GM12878 (cell line): ENCODE results near the gene ODF2L.

ENCODE experiments used
- DPF2 ChIP-seq: fragments of 450-650 bp; IDR thresholded peaks from 2 replicates; pipeline ENCODE4 v1.6.1; 2017; ENCODE audit warnings: mild to moderate bottlenecking
- JUNB ChIP-seq: IDR thresholded peaks from 2 replicates; pipeline ENCODE4 v1.6.1; 2016; ENCODE audit warnings: antibody characterized with exemption, mild to moderate bottlenecking
- MXI1 ChIP-seq: fragments of 150-350 bp; IDR thresholded peaks from 2 replicates; pipeline ENCODE4 v1.6.1; 2011; ENCODE audit warnings: low read depth, mild to moderate bottlenecking, inconsistent platforms, low read length, improper control_type of control experiment
- POLR2A ChIP-seq: IDR thresholded peaks from 2 replicates; pipeline ENCODE4 v1.6.1; 2011; ENCODE audit warnings: low read depth, mild to moderate bottlenecking, low read length
- POLR2AphosphoS5 ChIP-seq: IDR thresholded peaks from 2 replicates; pipeline ENCODE4 v1.6.1; 2011; ENCODE audit warnings: mild to moderate bottlenecking, low read length, inconsistent platforms
- SIN3A ChIP-seq: IDR thresholded peaks from 2 replicates; pipeline ENCODE4 v1.6.1; 2012; ENCODE audit warnings: low read depth, low read length, improper control_type of control experiment
- SMC3 ChIP-seq: IDR thresholded peaks from 2 replicates; pipeline ENCODE4 v1.6.1; 2011; ENCODE audit warnings: low read length, improper control_type of control experiment, borderline replicate concordance
- TF ChIP-seq, protein P1 (sequence below): fragments of 450-650 bp; IDR thresholded peaks from 2 replicates; pipeline ENCODE4 v1.6.1; 2017; ENCODE audit warnings: antibody characterized with exemption, mild to moderate bottlenecking, moderate library complexity
- TF ChIP-seq, protein P2 (sequence below), 3 experiments: IDR thresholded peaks in 2 of 3; conservative IDR thresholded peaks in 1 of 3; 2 replicates each; pipeline ENCODE4 v1.5.1; 2011; ENCODE audit warnings: low read depth in 3 of 3, low read length in 3 of 3, mild to moderate bottlenecking in 3 of 3, control low read depth in 2 of 3, moderate library complexity in 2 of 3, inconsistent platforms in 1 of 3, mixed read lengths in 1 of 3; ENCODE audit not compliant: control insufficient read depth in 2 of 3, insufficient read depth in 1 of 3; ENCODE audit errors: extremely low read depth in 1 of 3
- TF ChIP-seq, protein P3 (sequence below): IDR thresholded peaks from 2 replicates; pipeline ENCODE4 v1.6.1; 2012; ENCODE audit warnings: low read depth, low read length, improper control_type of control experiment
- TF ChIP-seq, protein P4 (sequence below): fragments of 450-650 bp; formaldehyde crosslinking; IDR thresholded peaks from 2 replicates; pipeline ENCODE4 v1.5.0; 2022; ENCODE audit warnings: mild to moderate bottlenecking, missing genetic modification characterization

DNA sequence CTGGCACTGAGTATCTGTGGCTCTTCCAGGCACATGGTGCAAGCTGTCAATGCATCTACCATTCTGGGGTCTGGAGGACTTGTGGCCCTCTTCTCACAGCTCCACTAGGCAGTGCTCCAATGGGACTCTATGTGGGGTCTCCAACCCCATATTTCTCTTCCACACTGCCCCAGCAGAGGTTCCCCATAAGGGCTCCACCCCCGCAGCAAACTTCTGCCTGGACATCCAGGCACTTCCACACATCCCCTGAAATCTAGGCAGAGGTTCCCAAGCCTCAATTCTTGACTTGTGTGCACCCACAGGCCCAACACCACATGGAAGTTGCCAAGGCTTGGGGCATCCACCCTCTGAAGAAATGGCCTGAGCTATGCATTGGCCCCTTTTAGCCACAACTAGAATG lies 18.8 kb downstream of the ODF2L start:
- TF ChIP-seq, protein P1, sequence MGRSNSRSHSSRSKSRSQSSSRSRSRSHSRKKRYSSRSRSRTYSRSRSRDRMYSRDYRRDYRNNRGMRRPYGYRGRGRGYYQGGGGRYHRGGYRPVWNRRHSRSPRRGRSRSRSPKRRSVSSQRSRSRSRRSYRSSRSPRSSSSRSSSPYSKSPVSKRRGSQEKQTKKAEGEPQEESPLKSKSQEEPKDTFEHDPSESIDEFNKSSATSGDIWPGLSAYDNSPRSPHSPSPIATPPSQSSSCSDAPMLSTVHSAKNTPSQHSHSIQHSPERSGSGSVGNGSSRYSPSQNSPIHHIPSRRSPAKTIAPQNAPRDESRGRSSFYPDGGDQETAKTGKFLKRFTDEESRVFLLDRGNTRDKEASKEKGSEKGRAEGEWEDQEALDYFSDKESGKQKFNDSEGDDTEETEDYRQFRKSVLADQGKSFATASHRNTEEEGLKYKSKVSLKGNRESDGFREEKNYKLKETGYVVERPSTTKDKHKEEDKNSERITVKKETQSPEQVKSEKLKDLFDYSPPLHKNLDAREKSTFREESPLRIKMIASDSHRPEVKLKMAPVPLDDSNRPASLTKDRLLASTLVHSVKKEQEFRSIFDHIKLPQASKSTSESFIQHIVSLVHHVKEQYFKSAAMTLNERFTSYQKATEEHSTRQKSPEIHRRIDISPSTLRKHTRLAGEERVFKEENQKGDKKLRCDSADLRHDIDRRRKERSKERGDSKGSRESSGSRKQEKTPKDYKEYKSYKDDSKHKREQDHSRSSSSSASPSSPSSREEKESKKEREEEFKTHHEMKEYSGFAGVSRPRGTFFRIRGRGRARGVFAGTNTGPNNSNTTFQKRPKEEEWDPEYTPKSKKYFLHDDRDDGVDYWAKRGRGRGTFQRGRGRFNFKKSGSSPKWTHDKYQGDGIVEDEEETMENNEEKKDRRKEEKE: no peak
- no peak for TF ChIP-seq SIN3A
- no peak for TF ChIP-seq SMC3
- TF ChIP-seq, protein P2, sequence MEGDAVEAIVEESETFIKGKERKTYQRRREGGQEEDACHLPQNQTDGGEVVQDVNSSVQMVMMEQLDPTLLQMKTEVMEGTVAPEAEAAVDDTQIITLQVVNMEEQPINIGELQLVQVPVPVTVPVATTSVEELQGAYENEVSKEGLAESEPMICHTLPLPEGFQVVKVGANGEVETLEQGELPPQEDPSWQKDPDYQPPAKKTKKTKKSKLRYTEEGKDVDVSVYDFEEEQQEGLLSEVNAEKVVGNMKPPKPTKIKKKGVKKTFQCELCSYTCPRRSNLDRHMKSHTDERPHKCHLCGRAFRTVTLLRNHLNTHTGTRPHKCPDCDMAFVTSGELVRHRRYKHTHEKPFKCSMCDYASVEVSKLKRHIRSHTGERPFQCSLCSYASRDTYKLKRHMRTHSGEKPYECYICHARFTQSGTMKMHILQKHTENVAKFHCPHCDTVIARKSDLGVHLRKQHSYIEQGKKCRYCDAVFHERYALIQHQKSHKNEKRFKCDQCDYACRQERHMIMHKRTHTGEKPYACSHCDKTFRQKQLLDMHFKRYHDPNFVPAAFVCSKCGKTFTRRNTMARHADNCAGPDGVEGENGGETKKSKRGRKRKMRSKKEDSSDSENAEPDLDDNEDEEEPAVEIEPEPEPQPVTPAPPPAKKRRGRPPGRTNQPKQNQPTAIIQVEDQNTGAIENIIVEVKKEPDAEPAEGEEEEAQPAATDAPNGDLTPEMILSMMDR (IDR thresholded peaks at IDR 0.05 in 2 of 3, conservative IDR thresholded peaks at IDR 0.05 in 1 of 3; ENCODE audit: control insufficient read depth in 2 of 3, extremely low read depth in 1 of 3, insufficient read depth in 1 of 3, low read depth in 3 of 3, low read length in 3 of 3): no peak
- TF ChIP-seq POLR2A: no peak
- no peak for TF ChIP-seq DPF2
- no peak for TF ChIP-seq MXI1
- TF ChIP-seq JUNB: no peak
- TF ChIP-seq, protein P3, sequence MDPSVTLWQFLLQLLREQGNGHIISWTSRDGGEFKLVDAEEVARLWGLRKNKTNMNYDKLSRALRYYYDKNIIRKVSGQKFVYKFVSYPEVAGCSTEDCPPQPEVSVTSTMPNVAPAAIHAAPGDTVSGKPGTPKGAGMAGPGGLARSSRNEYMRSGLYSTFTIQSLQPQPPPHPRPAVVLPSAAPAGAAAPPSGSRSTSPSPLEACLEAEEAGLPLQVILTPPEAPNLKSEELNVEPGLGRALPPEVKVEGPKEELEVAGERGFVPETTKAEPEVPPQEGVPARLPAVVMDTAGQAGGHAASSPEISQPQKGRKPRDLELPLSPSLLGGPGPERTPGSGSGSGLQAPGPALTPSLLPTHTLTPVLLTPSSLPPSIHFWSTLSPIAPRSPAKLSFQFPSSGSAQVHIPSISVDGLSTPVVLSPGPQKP: no peak
- TF ChIP-seq POLR2AphosphoS5: no peak
- TF ChIP-seq, protein P4, sequence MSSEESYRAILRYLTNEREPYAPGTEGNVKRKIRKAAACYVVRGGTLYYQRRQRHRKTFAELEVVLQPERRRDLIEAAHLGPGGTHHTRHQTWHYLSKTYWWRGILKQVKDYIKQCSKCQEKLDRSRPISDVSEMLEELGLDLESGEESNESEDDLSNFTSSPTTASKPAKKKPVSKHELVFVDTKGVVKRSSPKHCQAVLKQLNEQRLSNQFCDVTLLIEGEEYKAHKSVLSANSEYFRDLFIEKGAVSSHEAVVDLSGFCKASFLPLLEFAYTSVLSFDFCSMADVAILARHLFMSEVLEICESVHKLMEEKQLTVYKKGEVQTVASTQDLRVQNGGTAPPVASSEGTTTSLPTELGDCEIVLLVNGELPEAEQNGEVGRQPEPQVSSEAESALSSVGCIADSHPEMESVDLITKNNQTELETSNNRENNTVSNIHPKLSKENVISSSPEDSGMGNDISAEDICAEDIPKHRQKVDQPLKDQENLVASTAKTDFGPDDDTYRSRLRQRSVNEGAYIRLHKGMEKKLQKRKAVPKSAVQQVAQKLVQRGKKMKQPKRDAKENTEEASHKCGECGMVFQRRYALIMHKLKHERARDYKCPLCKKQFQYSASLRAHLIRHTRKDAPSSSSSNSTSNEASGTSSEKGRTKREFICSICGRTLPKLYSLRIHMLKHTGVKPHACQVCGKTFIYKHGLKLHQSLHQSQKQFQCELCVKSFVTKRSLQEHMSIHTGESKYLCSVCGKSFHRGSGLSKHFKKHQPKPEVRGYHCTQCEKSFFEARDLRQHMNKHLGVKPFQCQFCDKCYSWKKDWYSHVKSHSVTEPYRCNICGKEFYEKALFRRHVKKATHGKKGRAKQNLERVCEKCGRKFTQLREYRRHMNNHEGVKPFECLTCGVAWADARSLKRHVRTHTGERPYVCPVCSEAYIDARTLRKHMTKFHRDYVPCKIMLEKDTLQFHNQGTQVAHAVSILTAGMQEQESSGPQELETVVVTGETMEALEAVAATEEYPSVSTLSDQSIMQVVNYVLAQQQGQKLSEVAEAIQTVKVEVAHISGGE (CRISPR knock-in tag): no peak
